ENCODE data around the gene CCDC106.

Gene CCDC106

GRCh38 chr19:55652311-55653128 lies 4.5 kb downstream of the CCDC106 start:
- no peak for DNase-seq

- peak; percentile 99 for DNase-seq
Measured at GRCh38 chr19:55653651-55654322, 5.8 kb downstream of the CCDC106 start.

- DNase-seq, result peak; percentile 98
Measured at GRCh38 chr19:55654323-55654867, 6.4 kb downstream of the CCDC106 start.

- DNase-seq, result peak; percentile 91
Measured at GRCh38 chr19:55654868-55655647, 7.0 kb downstream of the CCDC106 start, which contains the start of gene U2AF2. Gene U2AF2, plus strand, starts transcription at chr19:55655035. Its CDS starts 70 bp downstream, at chr19:55655105.

- no peak for DNase-seq
Measured at GRCh38 chr19:55655648-55656040, 7.6 kb downstream of the CCDC106 start.

- no peak for DNase-seq
Measured at GRCh38 chr19:55656552-55656951, 8.5 kb downstream of the CCDC106 start.

- DNase-seq, result no peak
Measured at GRCh38 chr19:55656988-55657747, 9.2 kb downstream of the CCDC106 start.

- no peak for DNase-seq
Measured at GRCh38 chr19:55658846-55659459, 10.9 kb downstream of the CCDC106 start.

GRCh38 chr19:55659822-55660221 lies 11.8 kb downstream of the CCDC106 start:
- no peak for DNase-seq

GRCh38 chr19:55660404-55660803 lies 12.4 kb downstream of the CCDC106 start:
- DNase-seq, result no peak

- no peak for DNase-seq
Measured at GRCh38 chr19:55660991-55661390, 13.0 kb downstream of the CCDC106 start.

GRCh38 chr19:55661826-55662225 lies 13.8 kb downstream of the CCDC106 start:
- DNase-seq, result no peak

- no peak for DNase-seq
Measured at GRCh38 chr19:55663846-55664536, 16.0 kb downstream of the CCDC106 start.

- no peak for DNase-seq
Measured at GRCh38 chr19:55666343-55667005, 18.5 kb downstream of the CCDC106 start.

- DNase-seq, result no peak
Measured at GRCh38 chr19:55667006-55667381, 19.0 kb downstream of the CCDC106 start.

- DNase-seq, result no peak
Measured at GRCh38 chr19:55667511-55667910, 19.5 kb downstream of the CCDC106 start.

GRCh38 chr19:55667958-55668357 lies 19.9 kb downstream of the CCDC106 start:
- no peak for DNase-seq

GRCh38 chr19:55668603-55669348 lies 20.8 kb downstream of the CCDC106 start:
- DNase-seq, result no peak

GRCh38 chr19:55669418-55670279 lies 21.6 kb downstream of the CCDC106 start:
- DNase-seq, result peak; percentile 55

Data from NCI-H2107 (cell line).